B cell (primary cell): Measurements from ENCODE around the gene MAP2K3.

Experiments used
- CTCF ChIP-seq: fragments of 200-600 bp; IDR thresholded peaks from one replicate; pipeline ENCODE4 v1.8.0; 2022; ENCODE audit warnings: antibody characterized with exemption, mild to moderate bottlenecking
- EZH2 ChIP-seq: IDR thresholded peaks from 2 replicates; pipeline ENCODE4 v1.6.1; 2012; ENCODE audit warnings: borderline replicate concordance, low read depth, mild to moderate bottlenecking, moderate library complexity, low read length; ENCODE audit not compliant: insufficient read depth, poor library complexity, severe bottlenecking

DNA sequence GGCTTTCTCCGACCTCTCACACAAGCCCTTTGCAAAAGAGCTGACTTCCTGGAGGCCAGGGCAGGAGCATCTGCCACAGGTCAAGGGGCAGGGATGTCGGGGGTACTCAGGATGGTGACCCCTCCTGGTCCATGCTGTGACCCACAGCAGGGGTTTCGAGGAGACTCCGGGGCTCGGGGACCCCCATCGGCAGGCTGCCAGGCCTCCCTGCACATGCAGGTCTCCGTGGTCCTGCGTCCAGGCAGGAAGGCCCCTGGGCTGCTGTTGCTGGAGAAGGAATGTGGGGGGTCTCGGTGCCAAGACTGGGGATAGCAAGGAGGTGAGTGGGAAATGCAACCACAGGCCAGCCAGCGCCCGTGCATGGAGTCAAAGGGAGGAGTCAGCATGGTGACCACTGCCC, 42.9 kb upstream of the MAP2K3 start:
- TF ChIP-seq CTCF: no peak
- no peak for TF ChIP-seq EZH2
